WTC11 (cell line): ENCODE measurements around the gene FAU. TPM values are rescaled to one million over a fixed set of nuclear protein-coding genes. Genes with fewer than 3 reads are reported as not detected.

Experiments
- ATAC-seq: fragments of 200-7000 bp; cut with Tn5 transposase; 2 replicates; pipeline ENCODE4 v1.10.0; 2021; ENCODE audit warnings: mild to moderate bottlenecking, moderate library complexity
- CTCF ChIA-PET: fragments of 300-600 bp; sonication (Branson Sonifier 250); formaldehyde crosslinking; loops from one replicate; lab custom pipeline; 2021; ENCODE audit warnings: antibody characterized with exemption; lab: Charles Lee
- POLR2A ChIA-PET: fragments of 350-600 bp; sonication (Branson Sonifier 250); formaldehyde crosslinking; loops from one replicate; lab custom pipeline; 2021; ENCODE audit warnings: antibody characterized with exemption; lab: Charles Lee
- DNase-seq: peaks from one replicate; pipeline ENCODE4 v3.0.0; 2021; ENCODE audit warnings: low spot score
- H3K27ac Mint-ChIP-seq: 2 replicates; pipeline ENCODE4 v1.8.0; 2021; ENCODE audit warnings: mixed read lengths
- H3K27me3 Mint-ChIP-seq: 2 replicates; pipeline ENCODE4 v1.8.0; 2021; ENCODE audit warnings: low read depth, mild to moderate bottlenecking, moderate library complexity, mixed read lengths
- H3K36me3 Mint-ChIP-seq: 2 replicates; pipeline ENCODE4 v1.8.0; 2021; ENCODE audit warnings: mixed read lengths
- H3K4me1 Mint-ChIP-seq: 2 replicates; pipeline ENCODE4 v1.8.0; 2022; ENCODE audit warnings: mixed read lengths
- H3K4me3 Mint-ChIP-seq: 2 replicates; pipeline ENCODE4 v1.8.0; 2021; ENCODE audit warnings: mild to moderate bottlenecking, moderate library complexity, mixed read lengths
- H3K9me3 Mint-ChIP-seq: 2 replicates; pipeline ENCODE4 v1.8.0; 2021; ENCODE audit warnings: mixed read lengths
- ATF1 ChIP-seq: sonication (generic); formaldehyde crosslinking; IDR thresholded peaks from 2 replicates; pipeline ENCODE4 v1.8.1; 2023; ENCODE audit warnings: mild to moderate bottlenecking, moderate library complexity, missing genetic modification reagents
- CDX4 ChIP-seq: fragments of 250-450 bp; sonication (Bioruptor Pico); IDR thresholded peaks from 2 replicates; pipeline ENCODE4 v1.9.0; 2021; ENCODE audit warnings: moderate library complexity, mild to moderate bottlenecking, inconsistent platforms, borderline replicate concordance
- E2F4 ChIP-seq: sonication (generic); formaldehyde crosslinking; IDR thresholded peaks from 2 replicates; pipeline ENCODE4 v1.8.1; 2022; ENCODE audit warnings: low read depth, mild to moderate bottlenecking, moderate library complexity, missing genetic modification reagents, borderline replicate concordance
- FOXK1 ChIP-seq: sonication (generic); formaldehyde crosslinking; IDR thresholded peaks from 2 replicates; pipeline ENCODE4 v1.8.0; 2022; ENCODE audit warnings: mild to moderate bottlenecking, moderate library complexity, missing genetic modification reagents
- GABPB1 ChIP-seq: sonication (generic); formaldehyde crosslinking; IDR thresholded peaks from 2 replicates; pipeline ENCODE4 v1.8.1; 2023; ENCODE audit warnings: mild to moderate bottlenecking, missing genetic modification reagents
- GRHL2 ChIP-seq: fragments of 250-450 bp; sonication (Bioruptor Pico); IDR thresholded peaks from 2 replicates; pipeline ENCODE4 v1.8.0; 2022; ENCODE audit warnings: mild to moderate bottlenecking, moderate library complexity; ENCODE audit not compliant: insufficient replicate concordance, severe bottlenecking
- GTF2I ChIP-seq: fragments of 250-450 bp; sonication (Bioruptor Pico); conservative IDR thresholded peaks from 2 replicates; pipeline ENCODE4 v1.4.0; 2021; ENCODE audit warnings: mild to moderate bottlenecking
- IRF2 ChIP-seq: sonication (generic); formaldehyde crosslinking; IDR thresholded peaks from 2 replicates; pipeline ENCODE4 v1.8.0; 2022; ENCODE audit warnings: low read depth, missing genetic modification reagents, borderline replicate concordance
- JUN ChIP-seq: sonication (generic); formaldehyde crosslinking; IDR thresholded peaks from 2 replicates; pipeline ENCODE4 v1.8.0; 2023; ENCODE audit warnings: mild to moderate bottlenecking, missing genetic modification reagents
- NFE2L1 ChIP-seq: sonication (generic); formaldehyde crosslinking; IDR thresholded peaks from 2 replicates; pipeline ENCODE4 v1.8.1; 2023; ENCODE audit warnings: missing genetic modification reagents
- NR3C1 ChIP-seq: sonication (generic); formaldehyde crosslinking; conservative IDR thresholded peaks from 2 replicates; pipeline ENCODE4 v1.8.1; 2023; ENCODE audit warnings: low read depth, mild to moderate bottlenecking, missing genetic modification reagents
- OVOL2 ChIP-seq: fragments of 250-450 bp; sonication (Bioruptor Pico); IDR thresholded peaks from 2 replicates; pipeline ENCODE4 v1.9.0; 2021; ENCODE audit warnings: mild to moderate bottlenecking, borderline replicate concordance
- SMAD3 ChIP-seq: sonication (generic); formaldehyde crosslinking; IDR thresholded peaks from 2 replicates; pipeline ENCODE4 v1.8.0; 2022; ENCODE audit warnings: missing genetic modification reagents, mild to moderate bottlenecking, borderline replicate concordance
- TP53 ChIP-seq: sonication (generic); formaldehyde crosslinking; IDR thresholded peaks from 2 replicates; pipeline ENCODE4 v1.8.1; 2023; ENCODE audit warnings: mild to moderate bottlenecking, missing genetic modification reagents
- ZNF138 ChIP-seq: sonication (generic); formaldehyde crosslinking; conservative IDR thresholded peaks from 2 replicates; pipeline ENCODE4 v1.8.1; 2022; ENCODE audit warnings: mild to moderate bottlenecking, moderate library complexity, missing genetic modification reagents
- ZNF512 ChIP-seq: sonication (generic); formaldehyde crosslinking; IDR thresholded peaks from 2 replicates; pipeline ENCODE4 v1.8.1; 2022; ENCODE audit warnings: missing genetic modification reagents, borderline replicate concordance
- ZNF671 ChIP-seq: fragments of 250-450 bp; sonication (Bioruptor Pico); IDR thresholded peaks from 2 replicates; pipeline ENCODE4 v1.8.0; 2021; ENCODE audit warnings: mild to moderate bottlenecking
- total RNA-seq: library from RNA; stranded (reverse); gene quantifications from 3 replicates; pipeline ENCODE4 v1.2.3, GENCODE V29; 2021
- TF ChIP-seq, protein P1 (sequence below): sonication (generic); formaldehyde crosslinking; IDR thresholded peaks from 2 replicates; pipeline ENCODE4 v1.8.0; 2023; ENCODE audit warnings: mild to moderate bottlenecking, missing genetic modification reagents
- TF ChIP-seq, protein P2 (sequence below): sonication (generic); formaldehyde crosslinking; IDR thresholded peaks from 2 replicates; pipeline ENCODE4 v1.8.1; 2023; ENCODE audit warnings: mild to moderate bottlenecking, missing genetic modification reagents, moderate library complexity
- TF ChIP-seq, protein P3 (sequence below): sonication (generic); formaldehyde crosslinking; IDR thresholded peaks from 2 replicates; pipeline ENCODE4 v1.8.0; 2022; ENCODE audit warnings: mild to moderate bottlenecking, missing genetic modification reagents

The FAU gene
- total RNA-seq, 1 experiment from 2014 or later: 991 TPM

- H3K9me3 Mint-ChIP-seq: no peaks in the 10 kb centered on the region
- H3K4me3 Mint-ChIP-seq: no peak overlapping the region
- DNase-seq (no peak), ATAC-seq (no peak)
- POLR2A ChIA-PET: interaction anchor here (1.8 kb wide), 1 partner anchor 10 kb away, joined by 7 read pairs; the partner anchor contains the start of genes FAU and MRPL49
- CTCF ChIA-PET: interaction anchor here (3.1 kb wide), 1 partner anchor 14 kb away, joined by 13 read pairs; the partner anchor contains the start of gene ZNHIT2
- TF ChIP-seq JUN (CRISPR knock-in tag) (no peak), ZNF512 (CRISPR knock-in tag) (no peak), ATF1 (CRISPR knock-in tag) (no peak), IRF2 (CRISPR knock-in tag) (no peak), GRHL2 (CRISPR knock-in tag) (no peak), GABPB1 (CRISPR knock-in tag) (no peak), E2F4 (no peak), ZNF671 (CRISPR knock-in tag) (no peak), TP53 (no peak), FOXK1 (CRISPR knock-in tag) (no peak)
- TF ChIP-seq, protein P1, sequence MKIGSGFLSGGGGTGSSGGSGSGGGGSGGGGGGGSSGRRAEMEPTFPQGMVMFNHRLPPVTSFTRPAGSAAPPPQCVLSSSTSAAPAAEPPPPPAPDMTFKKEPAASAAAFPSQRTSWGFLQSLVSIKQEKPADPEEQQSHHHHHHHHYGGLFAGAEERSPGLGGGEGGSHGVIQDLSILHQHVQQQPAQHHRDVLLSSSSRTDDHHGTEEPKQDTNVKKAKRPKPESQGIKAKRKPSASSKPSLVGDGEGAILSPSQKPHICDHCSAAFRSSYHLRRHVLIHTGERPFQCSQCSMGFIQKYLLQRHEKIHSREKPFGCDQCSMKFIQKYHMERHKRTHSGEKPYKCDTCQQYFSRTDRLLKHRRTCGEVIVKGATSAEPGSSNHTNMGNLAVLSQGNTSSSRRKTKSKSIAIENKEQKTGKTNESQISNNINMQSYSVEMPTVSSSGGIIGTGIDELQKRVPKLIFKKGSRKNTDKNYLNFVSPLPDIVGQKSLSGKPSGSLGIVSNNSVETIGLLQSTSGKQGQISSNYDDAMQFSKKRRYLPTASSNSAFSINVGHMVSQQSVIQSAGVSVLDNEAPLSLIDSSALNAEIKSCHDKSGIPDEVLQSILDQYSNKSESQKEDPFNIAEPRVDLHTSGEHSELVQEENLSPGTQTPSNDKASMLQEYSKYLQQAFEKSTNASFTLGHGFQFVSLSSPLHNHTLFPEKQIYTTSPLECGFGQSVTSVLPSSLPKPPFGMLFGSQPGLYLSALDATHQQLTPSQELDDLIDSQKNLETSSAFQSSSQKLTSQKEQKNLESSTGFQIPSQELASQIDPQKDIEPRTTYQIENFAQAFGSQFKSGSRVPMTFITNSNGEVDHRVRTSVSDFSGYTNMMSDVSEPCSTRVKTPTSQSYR (CRISPR knock-in tag): no peak
- TF ChIP-seq, protein P2, sequence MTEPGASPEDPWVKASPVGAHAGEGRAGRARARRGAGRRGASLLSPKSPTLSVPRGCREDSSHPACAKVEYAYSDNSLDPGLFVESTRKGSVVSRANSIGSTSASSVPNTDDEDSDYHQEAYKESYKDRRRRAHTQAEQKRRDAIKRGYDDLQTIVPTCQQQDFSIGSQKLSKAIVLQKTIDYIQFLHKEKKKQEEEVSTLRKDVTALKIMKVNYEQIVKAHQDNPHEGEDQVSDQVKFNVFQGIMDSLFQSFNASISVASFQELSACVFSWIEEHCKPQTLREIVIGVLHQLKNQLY: no peak
- H3K27ac Mint-ChIP-seq: no peak overlapping the region
- peaks cover 18% of the 10 kb centered on the region for H3K4me1 Mint-ChIP-seq
- no peaks in the 10 kb centered on the region for H3K27me3 Mint-ChIP-seq
- H3K36me3 Mint-ChIP-seq: peaks cover 20% of the 10 kb centered on the region
Measured at GRCh38 chr11:65131895-65132237, 9.9 kb upstream of the FAU start.

DNA sequence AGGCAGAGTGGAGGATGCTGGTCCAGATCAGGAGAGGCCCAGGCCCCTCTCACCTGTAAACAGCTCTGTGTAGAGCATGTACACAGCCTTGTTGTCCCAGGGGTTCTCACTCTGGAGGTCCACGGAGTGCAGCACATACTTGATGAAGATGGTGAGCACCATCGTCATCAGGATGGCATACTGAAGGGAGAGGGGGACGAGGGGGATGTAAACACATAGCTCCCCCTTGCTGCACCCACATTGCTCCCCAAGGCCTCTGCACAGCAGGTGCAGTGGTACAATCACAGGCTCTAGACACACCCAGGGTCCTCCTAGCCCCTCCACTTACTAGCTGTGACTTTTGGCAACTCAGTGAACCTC lies 9.5 kb upstream of the FAU start:
- Mint-ChIP-seq H3K4me1 (peaks cover 18% of the 10 kb centered on the region), H3K9me3 (no peaks in the 10 kb centered on the region), H3K4me3 (no peak overlapping the region), H3K27ac (no peak overlapping the region), H3K27me3 (no peaks in the 10 kb centered on the region), H3K36me3 (peaks cover 24% of the 10 kb centered on the region)
- ChIA-PET POLR2A (interaction anchor here (0.5 to 1.8 kb wide), 2 partner anchors 9 to 131 kb away, joined by 6 to 7 read pairs; partner anchors contain the start of genes FAU and MRPL49), CTCF (interaction anchor here (2.0 to 3.1 kb wide), 2 partner anchors 14 to 50 kb away, joined by 12 to 13 read pairs; partner anchors contain the start of genes CAPN1 and ZNHIT2)
- no peak for ATAC-seq
- no peak for TF ChIP-seq GTF2I
- TF ChIP-seq NR3C1 (CRISPR knock-in tag): no peak
- no peak for TF ChIP-seq CDX4 (CRISPR knock-in tag)
- TF ChIP-seq NFE2L1: no peak
- TF ChIP-seq SMAD3: no peak
- TF ChIP-seq, protein P3, sequence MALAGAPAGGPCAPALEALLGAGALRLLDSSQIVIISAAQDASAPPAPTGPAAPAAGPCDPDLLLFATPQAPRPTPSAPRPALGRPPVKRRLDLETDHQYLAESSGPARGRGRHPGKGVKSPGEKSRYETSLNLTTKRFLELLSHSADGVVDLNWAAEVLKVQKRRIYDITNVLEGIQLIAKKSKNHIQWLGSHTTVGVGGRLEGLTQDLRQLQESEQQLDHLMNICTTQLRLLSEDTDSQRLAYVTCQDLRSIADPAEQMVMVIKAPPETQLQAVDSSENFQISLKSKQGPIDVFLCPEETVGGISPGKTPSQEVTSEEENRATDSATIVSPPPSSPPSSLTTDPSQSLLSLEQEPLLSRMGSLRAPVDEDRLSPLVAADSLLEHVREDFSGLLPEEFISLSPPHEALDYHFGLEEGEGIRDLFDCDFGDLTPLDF: no peak
- TF ChIP-seq ZNF138 (CRISPR knock-in tag): no peak
- TF ChIP-seq FOXK1 (CRISPR knock-in tag): no peak
- TF ChIP-seq OVOL2 (CRISPR knock-in tag): no peak
- DNase-seq: no peak
